VCaP (cell line): Measurements from ENCODE around the gene CPXM1.

ENCODE experiments used
- H3K27ac ChIP-seq: fragments of 450-650 bp; 2 replicates; pipeline ENCODE4 v1.5.1; 2017
- TF ChIP-seq, protein P1 (sequence below): fragments of 450-650 bp; conservative IDR thresholded peaks from 2 replicates; pipeline ENCODE4 v1.5.1; 2017; ENCODE audit warnings: mild to moderate bottlenecking, moderate library complexity

The CPXM1 gene

DNA sequence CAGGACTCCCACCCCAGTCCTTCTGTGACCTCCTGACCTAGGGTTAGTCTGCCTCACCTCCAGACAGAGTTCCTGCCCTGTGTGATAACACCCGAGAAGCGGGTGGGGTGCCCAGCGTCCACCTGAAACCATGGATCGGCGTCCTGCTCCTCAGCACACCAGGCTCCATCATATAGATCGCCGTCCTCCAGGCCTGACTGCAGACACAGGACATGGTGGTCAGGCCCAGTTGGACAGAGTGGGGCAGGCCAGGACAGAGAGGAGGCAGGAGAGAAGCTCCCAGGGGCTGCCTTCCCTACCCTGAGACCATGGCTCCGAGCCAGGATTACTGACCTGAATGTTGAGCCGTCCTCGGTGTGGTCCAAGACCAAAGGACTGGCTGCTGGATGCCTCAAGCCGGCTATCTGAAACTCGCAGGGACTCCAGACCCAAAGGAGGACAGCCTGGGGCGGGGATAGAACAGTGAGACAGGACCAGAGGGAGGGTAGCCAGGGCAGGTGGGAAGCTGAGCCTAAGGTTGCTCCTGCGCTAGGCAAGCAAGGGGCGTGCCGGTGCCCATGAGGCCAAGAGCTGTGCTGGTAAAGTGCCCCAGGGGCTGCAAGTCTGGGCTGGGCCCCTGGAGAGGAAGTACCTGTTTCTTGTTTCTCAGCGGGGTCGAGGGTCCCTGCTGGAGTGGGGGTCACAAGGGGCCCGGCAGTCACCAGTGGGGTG, 2.2 kb downstream of the CPXM1 start:
- TF ChIP-seq, protein P1, sequence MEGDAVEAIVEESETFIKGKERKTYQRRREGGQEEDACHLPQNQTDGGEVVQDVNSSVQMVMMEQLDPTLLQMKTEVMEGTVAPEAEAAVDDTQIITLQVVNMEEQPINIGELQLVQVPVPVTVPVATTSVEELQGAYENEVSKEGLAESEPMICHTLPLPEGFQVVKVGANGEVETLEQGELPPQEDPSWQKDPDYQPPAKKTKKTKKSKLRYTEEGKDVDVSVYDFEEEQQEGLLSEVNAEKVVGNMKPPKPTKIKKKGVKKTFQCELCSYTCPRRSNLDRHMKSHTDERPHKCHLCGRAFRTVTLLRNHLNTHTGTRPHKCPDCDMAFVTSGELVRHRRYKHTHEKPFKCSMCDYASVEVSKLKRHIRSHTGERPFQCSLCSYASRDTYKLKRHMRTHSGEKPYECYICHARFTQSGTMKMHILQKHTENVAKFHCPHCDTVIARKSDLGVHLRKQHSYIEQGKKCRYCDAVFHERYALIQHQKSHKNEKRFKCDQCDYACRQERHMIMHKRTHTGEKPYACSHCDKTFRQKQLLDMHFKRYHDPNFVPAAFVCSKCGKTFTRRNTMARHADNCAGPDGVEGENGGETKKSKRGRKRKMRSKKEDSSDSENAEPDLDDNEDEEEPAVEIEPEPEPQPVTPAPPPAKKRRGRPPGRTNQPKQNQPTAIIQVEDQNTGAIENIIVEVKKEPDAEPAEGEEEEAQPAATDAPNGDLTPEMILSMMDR = no peak
- H3K27ac ChIP-seq = no peak overlapping the region

DNA sequence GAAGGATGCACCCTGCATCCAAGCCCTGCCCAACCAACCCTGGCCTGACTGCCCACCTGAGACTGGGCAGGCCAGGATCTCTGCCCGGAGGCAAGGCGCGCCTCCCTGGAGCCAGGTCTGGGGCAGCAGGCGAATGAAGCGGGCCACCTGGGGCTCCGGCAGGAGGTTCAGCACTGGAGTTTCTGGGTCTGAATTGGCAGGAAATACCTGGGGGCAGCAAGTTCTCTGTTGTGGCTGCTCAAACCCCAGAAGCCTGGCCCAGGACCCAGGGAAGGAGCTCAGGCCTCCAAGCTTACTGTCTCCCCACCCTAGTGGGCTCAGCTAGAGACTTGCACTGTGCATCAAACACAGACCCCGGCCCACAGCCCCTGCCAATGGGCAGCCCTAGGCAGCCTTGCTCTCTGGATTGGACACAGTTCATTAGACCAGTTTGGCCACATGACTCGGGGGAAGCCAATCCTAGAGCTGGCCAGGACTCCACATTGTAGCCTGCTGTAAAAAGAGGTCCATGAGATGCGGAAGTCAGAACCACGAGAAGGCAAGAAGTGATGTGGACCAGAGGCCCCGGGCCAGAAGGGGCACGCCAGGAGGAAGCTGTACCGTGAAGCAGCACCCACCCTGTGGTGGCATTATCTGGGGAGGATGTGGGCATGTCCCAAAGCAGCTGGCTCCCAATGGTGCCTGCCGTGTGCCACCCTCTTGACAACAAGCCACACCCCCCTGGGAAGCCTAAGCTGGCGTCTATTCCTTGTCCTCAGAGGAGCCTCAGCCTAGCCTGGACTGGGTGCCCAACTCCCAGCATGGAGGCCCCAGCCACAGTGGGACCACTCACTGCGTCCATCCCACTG, 3.1 kb downstream of the CPXM1 start:
- no peak overlapping the region for H3K27ac ChIP-seq

DNA sequence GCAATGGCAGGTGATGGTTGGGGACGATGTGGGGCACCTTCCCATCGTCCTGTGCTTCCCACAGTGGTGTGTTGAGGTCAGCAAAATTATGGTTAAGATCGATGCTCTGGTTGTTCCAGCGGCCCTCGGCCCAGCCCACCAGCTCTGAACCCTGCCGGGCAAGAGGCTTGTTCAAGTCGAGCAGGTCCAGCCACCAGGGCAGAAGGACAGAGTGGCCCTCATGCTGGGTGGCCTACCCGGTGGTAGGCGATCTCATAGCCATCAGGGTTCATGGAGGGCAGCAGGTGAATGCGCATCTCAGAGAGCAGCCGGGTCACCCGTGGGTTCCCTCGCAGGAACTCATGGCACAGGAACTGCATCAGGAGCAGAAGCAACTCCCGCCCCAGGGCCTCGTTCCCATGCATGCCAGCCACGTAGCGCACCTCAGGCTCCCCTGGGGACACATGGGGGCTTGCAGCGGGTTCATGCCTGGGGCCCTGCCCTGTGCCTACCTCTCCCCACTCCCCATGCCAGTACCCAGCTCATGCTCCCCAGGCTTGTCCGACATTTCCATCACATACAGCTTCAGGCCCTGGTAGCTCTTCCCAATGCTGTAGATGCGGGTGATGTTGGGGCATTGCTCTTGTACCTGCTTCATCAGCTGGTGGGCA, 4.3 kb downstream of the CPXM1 start:
- TF ChIP-seq, protein P1 = no peak

More for the DNA sequence above, 3.1 kb downstream of the CPXM1 start:
- TF ChIP-seq, protein P1 = no peak

DNA sequence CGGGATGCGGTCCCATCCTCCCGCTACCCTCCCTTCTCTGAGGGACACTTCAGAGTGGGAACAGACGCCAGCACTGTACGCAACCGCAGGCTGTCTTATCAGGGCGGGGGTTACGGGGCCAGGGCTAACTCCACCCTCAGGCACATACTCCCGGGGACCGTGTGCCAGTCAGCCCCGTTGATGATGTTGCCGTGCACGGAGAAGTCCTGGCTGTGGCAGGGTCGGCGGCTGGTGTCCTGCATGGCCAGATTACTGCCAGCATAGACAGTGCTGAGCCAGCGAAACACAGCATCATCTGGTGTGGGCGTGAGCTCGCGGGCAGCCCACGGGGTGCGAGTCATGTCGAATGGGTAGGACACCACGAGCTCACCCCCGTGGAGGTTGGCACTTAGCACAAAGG, 5.0 kb downstream of the CPXM1 start:
- no peak overlapping the region for H3K27ac ChIP-seq
- TF ChIP-seq, protein P1 = no peak

More for the DNA sequence above, 4.3 kb downstream of the CPXM1 start:
- no peak overlapping the region for H3K27ac ChIP-seq

DNA sequence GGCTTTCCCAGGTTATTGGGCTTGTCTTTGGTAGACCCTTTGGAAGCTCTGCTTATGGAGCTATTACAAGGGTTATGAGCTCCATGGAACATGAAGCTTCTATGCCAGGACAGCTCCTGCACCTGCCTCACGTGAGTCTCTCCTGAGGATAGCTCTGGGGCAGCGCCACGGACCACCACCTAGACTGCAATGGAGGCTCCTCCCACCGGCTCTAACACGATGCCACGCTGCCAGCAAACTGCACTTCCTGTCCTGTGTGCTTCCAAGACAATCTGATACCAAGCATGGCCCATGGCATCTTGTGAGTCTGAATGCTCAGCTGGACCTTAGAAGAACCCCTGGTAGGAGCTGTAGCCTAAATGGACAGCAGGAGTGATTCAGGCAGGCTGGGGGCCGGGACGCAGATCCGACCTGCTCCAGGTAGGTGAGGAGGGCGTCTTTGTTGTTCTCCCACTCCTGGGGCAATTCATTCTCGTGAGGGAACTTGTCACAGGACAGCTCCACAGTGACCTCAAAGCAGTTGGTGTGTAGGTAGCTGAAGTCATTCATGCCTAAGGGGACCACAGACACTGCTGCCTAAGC, 5.5 kb downstream of the CPXM1 start:
- no peak overlapping the region for H3K27ac ChIP-seq
- TF ChIP-seq, protein P1 = no peak

DNA sequence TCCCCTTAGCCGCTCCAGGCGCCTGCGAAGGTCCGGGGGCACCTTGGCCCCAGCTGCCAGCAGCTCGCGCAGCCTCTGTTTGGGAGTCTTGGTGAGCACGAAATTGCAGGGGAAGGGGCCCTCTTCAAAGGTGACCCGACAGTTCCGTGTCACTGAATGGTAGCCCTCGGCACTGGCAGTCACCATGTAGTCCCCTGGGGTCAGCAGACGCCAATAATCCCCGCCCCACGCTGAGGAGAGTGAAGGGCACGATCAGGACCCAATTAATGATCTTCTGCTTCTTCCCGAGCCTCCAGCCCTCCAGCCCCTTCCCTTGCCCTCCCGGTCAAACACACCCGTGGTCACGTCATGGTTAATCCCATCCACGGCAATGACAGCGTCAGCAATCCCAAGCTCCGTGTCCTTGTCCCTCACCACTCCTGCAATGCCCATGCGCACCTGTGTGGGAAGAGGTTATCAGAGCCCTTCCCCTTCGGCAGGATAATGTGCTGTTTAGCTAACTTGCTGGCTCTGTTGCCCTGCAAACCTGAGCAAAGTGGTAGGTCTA, 6.2 kb downstream of the CPXM1 start:
- TF ChIP-seq, protein P1 = no peak

More for the DNA sequence above, 6.2 kb downstream of the CPXM1 start:
- no peak overlapping the region for H3K27ac ChIP-seq
